ENCODE measurements around the gene TIGD3. TPM values are rescaled to one million over a fixed set of nuclear protein-coding genes. Genes with fewer than 3 reads are reported as not detected.

Gene TIGD3
- total RNA-seq, 1 donor from 2014 or later: 0.33 TPM

DNA sequence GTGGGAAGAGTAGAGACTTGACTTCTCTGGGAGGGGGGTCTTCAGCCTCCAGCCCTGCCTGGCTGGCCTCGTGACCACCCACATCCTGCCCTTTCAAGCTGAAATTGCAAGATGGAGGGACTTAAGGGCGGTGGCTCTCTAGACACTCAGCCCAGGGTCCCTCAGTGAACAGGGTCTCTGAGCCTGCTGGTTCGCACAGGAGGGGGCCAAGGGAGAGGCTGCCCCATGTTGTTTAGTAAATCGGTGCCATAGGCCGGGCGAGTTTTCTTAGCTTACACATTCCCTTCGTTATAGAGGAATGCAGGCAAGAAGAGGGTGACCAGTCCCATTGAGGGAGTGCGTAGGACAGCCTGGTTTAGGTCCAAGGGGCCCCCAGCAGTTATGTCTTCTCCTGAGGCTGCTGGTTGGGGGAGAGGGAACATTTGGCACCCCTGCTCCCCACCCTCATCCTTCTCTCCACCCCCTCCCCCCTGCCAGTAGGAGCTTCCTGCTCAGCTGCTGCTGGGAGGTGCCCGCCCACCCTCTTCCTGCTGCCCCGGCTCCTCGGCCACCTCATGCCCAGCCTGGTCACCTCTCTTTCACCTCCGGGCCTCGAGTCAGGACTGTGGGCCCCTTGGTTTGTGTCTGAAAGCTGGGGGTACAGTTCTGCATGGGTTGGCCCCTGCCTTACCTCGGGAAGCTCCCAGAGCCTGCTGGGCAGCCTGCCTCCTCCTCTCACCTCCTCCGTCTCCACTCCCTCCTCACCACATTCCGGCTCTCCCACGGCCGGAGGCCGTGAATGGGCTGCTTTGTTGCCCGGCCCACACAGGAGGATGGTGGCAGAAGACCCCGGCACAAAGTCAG is 35.8 kb downstream of the TIGD3 start:
- no peak for DNase-seq (ENCODE audit: low read depth, low spot score)

DNA sequence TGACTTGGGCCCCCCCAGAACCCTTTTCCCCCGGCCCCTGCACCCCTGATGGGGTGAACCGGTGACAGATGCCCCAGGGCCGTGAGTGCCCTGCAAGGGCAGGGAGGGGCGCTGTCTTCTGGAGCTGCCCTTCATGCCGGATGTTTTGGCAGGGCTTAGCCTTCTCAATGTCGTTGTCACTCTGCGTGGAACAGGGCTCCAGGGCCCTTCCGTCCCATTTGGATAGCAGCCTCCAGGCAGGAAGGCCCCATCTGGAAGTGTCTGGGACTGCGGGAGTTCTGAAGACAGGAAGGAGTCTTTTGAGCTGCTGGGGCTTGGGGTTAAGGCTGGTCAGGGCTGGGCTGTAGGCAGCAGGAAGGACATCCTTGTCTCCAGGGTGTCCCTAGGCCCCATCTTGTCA is 36.4 kb downstream of the TIGD3 start:
- no peak for DNase-seq (ENCODE audit: low read depth, low spot score)

DNA sequence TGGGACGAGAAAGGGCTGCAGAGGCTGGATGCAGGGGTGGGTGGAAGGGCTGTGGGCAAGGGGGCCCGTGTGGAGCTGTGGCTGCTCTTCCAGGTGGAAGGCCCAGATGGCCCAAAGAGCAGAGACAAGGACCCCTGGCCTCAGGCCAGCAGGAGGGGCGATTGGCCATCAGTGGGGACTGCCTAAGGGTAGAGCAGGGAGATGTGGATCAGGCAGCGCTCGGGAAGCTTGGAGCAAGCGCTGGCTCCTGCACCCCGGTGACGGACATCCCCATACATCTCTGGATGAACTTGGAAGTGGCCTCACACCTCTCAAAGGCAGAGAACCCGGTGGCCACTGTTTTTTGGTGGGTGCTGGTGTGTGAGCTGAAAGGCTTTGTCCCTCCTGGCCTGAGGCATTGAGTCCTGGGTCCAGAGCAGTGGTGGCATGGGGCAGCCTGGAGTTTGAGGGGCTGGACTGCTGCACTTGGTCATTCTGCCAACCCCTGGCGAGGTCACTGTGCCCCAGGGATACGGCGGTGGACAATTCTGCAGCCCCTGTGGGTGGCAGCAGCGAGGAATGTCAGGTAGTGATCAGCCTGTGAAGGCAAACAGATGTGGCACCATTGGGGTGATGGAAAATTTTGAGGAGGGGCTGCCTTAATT is 37.8 kb downstream of the TIGD3 start:
- no peak for DNase-seq (ENCODE audit: low read depth, low spot score)

DNA sequence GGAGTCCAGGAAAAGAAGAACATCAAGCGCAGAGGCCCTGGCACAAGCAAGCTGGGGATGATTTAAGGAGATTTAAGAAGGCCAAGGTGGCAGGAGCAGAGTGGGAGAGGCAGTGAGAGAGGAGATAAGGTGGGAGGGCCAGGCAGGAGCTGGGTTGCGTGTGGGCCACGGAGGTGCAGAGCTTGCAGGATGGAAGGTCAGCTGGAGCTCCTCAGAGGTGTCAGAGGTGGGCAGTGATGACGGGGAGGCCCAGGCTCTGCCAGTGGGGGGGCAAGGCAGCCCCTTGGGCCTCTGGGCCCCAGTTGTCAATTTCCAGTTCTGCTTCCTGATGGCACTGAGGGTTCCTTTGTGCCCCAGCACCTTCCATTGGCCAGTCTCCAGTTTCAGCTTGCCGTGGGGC is 38.3 kb downstream of the TIGD3 start:
- DNase-seq (ENCODE audit: low read depth, low spot score): no peak

DNA sequence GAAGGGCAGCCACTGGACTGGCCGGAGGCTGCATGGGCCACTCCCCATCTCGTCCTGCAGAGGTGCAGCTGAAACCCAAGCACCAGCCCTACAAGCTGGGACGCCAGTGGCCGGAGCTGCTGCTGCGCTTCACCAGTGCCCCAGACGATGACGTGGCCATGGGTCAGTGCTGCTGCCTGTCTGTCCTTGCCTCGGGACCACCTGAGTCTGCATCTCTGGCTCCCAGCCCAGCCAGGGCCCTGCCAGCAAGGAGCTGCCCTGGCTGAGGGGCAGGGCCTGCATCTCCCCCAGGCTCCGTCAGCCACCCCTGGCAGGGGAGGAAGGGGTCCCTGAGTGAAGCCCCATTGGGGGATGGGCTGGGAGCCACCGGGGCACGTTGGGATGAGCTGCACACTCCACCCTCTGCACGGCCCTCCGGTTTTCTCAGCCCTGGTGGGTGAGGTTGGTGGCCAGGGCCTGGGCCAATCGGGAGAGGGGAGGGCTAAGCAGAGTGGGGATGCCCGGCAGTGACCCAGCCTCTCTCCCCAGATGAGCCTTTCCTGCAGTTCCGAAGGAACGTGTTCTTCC is 39.0 kb downstream of the TIGD3 start:
- DNase-seq (ENCODE audit: low read depth, low spot score): no peak

DNA sequence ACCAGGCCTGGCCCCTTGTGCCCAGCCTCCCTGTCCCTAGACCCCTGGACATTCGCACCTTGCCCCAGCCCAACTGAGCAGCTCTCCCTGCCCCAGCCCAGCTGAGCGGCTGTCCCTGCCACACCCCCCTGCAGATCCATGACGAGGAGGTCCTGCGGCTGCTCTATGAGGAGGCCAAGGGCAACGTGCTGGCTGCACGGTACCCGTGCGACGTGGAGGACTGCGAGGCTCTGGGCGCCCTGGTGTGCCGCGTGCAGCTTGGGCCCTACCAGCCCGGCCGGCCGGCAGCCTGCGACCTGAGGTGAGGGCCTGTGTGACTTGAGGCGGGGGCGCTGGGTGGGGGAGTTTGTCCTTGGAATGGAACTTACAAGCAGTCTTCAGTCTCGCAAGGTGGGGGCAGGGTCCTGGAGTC is 39.6 kb downstream of the TIGD3 start:
- no peak for DNase-seq (ENCODE audit: low read depth, low spot score)

DNA sequence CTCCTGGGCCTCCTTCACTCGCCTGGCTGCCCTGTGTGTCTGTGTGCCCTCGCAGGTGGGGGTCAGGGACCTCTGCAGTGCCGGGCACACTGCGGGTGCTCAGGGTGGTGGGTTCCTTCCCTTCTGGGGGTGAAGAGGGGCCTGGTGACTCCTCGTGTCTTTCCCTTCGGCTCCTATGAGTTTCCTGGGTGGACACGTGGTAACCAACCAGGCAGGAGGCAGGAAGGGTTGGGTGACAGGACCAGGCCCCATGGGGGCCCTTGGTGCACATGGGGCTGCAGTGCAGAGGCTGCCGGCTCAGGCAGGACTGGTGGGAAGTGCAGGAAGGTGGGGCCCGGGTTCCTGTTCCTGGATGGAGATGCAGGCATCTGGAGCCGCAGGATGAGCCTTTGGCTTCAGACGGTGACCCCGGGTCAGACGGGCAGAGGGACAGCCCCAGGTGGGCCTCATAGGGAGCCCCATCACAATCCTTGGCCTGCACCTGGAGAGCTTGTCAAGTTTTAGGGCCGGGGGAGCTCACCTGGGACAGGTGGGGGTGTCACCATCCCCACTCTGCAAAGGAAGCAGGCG is 41.5 kb downstream of the TIGD3 start:
- DNase-seq (ENCODE audit: low read depth, low spot score): no peak

DNA sequence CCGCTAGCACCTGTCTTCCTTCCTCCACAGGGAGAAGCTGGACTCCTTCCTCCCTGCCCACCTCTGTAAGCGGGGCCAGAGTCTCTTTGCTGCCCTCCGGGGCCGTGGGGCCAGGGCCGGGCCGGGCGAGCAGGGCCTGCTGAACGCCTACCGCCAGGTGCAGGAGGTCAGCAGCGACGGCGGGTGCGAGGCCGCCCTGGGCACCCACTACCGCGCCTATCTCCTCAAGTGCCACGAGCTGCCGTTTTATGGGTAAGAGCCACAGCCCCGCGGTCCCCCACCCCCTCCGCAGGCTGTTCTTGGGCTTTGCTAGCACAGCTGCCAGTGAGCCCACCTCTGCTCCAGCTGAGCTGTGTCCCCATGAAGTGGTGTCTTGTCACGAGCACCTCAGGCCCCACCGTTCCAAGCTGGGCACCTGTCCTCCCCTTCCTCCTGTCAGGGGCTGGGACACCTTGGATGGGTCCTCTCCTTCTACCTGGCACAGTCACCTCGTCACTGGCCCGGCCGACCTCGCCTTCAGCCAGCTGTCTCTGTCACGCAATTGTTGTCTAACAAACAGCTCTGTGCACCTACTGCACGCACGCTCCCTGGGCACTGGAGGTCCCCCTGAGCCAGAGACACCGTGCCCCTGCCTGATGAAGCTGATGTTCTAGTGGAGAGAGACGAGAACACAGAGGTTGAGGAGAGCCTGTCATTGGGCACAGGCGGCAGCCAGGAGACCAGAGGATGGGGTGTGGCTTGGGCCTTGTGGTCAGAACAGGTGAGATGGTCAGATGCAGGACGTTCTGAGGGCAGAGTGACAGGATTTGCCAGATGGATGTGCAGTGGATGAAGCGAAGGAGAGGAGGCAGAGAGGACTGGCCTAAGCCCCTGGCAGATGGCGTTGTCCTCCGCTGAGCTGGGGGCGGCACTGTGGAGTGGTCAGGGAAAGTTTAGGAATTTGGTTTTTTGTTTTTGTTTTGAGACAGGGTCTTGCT is 42.5 kb downstream of the TIGD3 start:
- no peak for DNase-seq (ENCODE audit: low read depth, low spot score)

DNA sequence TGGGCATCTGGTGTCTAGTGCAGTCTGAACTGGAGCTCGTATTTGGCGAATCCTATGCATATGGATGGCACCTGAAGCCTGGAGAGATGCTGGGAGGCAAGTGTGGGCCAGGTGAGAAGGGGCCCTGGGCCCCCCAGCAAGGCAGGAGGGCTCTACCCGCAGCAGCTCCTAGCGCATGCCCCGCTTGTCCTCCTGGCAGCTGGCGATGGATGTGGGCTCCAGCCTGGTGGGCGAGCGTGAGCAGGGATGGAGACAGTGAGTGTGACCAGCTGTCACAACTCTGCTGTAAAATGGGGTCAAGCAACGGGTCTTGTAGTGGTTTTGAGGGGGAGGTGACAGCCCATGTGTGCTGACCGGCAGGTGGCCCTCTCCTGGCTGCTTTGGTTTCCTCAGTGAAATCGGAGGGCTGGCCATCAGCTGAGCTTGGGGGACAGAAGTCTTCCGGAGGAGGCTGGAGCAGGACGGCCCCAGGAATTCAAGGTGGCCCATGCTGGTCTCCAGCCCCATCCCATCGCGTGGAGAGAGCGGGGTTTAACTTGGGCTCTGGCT is 43.9 kb downstream of the TIGD3 start:
- DNase-seq (ENCODE audit: low read depth, low spot score): no peak

DNA sequence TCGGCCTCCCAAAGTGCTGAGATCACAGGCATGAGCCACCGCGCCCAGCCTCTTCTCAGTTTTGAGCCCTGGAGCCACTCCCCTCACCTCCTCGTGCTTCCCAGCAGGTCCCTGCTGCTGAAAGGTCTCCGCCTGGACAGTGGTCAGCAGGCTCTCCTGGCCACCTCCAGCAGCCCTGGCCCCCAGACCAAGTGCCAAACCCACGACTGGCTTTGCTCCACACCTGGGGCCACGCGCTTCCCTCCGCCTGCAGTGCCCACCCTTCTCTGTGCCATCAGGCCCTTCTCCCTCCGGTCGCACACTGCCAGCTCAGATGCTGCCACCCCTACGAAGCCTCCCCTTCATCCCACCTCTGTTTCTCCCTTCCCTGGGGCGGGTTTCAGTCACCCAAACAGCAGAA is 44.7 kb downstream of the TIGD3 start:
- DNase-seq (ENCODE audit: low read depth, low spot score): no peak

DNA sequence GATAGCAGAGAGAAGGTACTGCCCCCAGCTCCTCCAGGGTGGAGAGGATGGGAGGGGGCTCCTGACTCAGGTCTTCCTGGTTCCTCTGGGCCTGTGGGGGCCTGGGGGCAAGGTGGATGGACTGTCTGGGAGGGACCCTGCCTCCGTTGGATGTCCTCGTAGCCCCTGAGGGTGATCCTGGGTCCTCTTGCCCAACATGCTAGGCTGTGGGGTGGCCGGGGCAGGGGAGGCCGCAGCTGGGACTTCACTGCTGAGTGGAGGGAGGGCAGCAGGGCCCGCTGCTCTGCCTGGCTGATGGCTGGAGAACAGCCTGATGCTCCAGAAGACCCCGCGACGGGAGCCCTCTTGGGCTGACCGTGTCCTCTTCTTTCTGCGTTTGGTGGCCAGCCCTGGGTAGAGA is 45.3 kb downstream of the TIGD3 start:
- DNase-seq (ENCODE audit: low read depth, low spot score): no peak

DNA sequence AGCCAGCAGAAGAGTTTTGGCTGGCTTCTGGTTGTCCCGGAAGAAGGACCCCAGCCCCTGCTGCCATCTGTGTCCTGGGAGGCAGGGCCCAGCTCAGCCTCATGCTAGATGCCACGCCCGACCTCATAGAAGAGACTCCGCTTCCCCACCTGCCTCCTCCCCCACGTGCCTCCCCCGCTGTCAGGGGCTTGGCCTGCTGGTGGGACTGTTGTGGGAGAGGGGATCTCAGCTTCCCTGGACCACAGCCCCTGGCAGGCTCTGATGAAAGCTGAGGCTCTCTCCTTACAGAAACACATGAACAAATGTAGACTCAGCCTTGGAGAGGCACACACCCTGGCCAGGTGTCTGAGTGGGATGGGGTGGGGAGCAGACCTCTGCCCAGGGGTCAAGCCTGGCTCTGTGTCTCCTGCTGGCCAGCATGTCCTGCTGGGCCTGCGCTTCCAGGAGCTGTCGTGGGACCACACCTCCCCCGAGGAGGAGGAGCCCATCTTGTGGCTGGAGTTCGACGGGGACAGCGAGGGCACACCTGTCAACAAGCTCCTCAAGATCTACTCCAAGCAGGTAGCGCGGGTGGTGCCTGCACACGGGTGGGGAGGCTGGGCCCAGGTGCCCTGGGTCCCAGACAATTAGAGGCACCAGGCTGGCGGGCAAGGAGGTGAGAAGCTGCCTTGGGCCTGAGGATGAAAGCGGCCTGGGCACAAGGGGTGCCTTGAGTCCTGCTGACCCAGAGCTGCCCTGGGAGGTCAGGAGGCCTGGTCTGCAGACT is 45.9 kb downstream of the TIGD3 start:
- DNase-seq (ENCODE audit: low read depth, low spot score): no peak

DNA sequence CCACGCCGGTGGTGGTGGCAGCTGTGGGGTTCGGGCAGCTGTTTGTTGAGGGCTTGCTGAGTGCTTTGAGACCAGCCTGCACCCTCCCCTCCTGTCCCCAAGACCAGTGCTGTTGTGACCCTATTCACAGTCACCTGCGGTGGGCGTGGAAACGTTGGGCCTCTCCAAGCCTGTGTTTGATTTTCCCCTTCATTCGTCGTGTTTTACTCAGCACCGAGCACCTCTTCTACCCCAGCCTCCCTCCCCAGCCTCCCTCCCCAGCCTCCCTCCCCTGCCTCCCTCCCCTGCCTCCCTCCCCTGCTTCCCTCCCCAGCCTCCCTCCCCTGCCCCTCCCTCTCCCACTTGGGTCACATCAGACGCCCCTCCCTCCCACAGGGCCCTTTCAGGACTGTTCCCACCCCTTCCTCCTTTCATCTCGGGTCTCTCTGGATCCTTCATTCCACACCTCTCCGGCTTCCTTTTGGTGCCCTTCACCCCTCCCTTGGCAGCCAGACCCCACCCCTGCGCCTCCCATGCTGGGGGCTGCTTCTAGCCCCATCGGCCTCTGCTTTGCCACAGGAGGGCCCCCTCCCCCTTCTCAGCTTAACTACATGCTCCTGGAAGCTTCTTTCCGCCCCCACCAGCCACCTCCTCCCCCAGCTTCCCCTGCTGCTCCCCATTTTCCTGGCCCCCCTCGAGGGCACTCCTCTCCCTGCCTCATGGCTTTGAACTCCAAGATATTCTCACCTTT is 46.7 kb downstream of the TIGD3 start:
- DNase-seq (ENCODE audit: low read depth, low spot score): no peak

DNA sequence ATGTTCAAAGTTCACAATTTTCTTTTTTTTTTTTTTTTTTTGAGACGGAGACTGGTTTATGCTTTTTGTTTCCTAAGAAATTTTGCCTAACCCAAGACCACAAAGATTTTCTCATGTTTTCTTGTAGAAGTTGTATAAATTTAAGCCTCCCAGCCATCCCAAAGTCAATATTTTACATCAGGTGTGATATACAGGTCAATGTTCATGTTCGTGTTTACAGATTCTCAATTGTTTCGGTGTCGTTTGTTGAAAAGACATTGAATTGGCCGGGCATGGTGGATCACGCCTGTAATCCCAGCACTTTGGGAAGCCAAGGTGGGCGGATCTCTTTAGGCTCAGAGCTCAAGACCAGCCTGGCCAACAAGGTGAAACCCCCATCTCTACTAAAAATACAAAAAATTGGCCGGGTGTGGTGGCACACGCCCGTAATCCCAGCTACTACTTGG is 47.3 kb downstream of the TIGD3 start:
- DNase-seq (ENCODE audit: low read depth, low spot score): no peak

DNA sequence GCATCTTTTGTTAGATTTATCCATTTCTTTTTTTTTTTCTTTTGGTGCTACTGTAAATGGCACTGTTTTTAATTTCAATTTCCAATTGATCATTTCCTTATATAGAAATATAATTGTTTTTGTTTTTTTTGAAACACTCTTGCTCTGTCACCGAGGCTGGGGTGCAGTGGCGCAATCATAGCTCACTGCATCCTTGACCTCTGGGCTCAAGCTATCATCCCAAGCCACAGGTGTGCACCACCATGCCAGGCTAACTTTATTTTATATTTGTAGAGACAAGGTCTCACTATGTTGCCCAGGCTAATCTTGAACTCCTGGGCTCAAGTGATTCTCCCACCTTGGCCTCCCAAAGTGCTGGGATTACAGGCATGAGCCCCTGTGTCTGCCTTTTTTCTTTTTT is 48.2 kb downstream of the TIGD3 start:
- DNase-seq (ENCODE audit: low read depth, low spot score): no peak

DNA sequence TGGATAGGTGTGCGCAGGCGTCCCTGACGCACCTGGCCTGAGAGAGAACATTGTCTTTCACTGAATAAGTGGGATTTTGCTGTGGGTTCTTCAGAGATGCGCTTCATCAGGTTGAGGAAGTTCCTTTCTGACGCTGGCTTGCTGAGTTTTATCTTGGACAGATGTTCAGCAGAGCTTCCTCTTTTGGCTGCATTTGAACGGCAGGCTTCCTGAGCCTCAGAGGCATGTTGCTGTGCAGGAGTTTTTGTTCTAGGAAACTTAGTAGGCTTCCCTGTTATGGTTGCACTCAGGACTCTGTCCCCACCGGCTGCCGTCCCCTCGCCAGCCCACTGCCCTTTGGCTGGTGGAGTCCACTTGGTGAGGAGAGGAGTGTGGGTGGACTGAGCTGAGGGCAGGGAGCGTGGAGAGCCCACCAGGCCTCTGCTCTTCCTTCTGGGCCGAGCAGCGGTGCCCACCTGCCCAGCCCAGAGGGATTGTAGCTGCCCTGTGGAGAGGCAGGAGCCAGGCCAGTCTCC is 49.1 kb downstream of the TIGD3 start:
- DNase-seq (ENCODE audit: low read depth, low spot score): no peak

DNA sequence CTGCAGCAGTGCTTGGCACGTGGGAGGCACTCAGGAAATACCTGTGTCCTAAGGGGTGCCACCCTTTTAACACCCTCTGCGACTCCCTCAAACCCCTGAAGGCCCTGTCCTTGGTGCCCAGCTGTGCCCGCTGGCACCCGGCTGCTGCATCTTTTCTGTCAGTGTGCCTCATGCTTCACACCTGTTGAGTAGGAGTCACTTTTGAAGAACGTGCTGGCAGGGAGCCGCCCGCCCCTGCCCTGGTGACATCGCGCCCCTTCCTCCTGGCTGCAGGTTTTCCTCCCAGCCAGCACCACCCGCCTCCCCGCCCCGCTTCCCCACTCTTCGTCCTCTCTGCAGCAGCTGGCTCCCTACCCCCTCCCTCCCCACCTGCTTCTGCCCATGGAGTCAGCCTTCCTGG is 49.7 kb downstream of the TIGD3 start:
- no peak for DNase-seq (ENCODE audit: low read depth, low spot score)

DNA sequence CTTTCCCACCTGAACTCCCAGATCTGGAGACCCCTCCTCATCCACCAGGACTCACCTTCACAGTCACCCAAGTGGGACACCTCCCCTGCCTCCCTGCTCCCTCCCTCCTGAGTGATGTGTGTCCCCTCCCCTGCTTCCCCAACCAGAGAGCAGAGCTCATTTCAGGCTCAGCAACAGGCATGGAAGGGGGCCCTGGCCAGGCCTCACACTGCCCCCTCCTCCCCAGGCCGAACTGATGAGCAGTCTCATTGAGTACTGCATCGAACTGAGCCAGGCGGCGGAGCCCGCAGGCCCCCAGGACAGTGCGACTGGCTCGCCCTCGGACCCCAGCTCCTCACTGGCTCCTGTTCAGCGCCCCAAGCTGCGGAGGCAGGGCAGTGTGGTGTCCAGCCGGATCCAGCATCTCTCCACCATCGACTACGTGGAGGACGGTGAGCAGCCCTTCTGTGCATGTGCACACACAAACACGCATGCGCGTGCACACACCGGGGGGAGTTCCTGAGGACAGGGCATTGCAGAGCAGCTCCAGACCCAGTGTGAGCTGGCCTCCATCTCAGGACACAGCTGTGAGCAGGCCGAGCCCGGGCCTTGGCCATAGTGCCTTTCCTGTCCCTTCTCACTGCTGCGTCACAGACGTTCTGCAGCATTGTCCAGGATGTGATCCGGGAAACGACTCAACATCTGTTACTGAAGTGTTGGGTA is 50.2 kb downstream of the TIGD3 start:
- no peak for DNase-seq (ENCODE audit: low read depth, low spot score)

All from pulmonary artery endothelial cell (primary cell).